HG03139 (cell line): ENCODE results near the gene APEX2.
"Not testable (repeated sequence)": the region's sequence is repeated elsewhere in the genome, so short reads cannot be mapped to it uniquely, and the experiment has no call there.

Experiments used
- ATAC-seq: cut with Tn5 transposase; IDR thresholded peaks from one replicate; pipeline ENCODE4 v1.9.1; 2021; ENCODE audit not compliant: unreplicated experiment

APEX2 gene

DNA sequence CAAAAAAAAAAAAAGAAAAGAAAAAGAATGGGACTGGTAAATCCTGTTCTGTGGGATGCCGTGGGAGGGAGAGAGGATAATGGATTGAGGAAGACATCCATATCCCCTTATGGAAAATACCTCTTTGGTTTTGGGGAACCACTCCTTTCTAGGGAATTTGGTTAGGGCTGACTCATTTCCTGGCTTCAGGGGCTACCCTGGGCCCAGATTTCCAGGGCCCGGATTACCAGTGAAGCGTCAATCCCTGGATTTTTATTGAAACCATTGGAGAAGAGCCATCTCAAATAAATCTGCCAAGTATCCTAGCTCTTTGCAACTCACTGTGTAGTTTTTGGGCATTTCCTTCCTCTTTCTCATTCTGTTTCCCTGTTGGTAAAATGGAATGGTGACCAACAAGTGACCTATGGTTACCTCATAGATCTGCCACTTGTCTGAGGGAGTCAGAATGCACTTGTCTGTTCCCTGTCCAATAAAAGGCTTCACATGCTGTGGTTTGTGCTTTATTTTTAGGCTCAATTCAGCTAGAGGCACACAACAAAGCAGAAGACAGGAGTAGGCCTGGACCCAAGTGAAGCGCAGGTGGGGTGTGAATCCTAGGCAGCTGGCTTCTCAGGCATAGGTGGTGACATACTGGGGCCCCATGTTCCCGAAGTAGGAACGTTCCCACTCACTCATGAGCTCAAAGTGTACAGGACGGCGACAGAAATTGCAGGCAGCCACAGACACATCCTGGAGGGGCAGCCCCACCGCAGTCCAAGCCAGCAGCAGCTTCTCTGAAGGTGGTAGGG is 8.6 kb downstream of the APEX2 start:
- no peak for ATAC-seq

DNA sequence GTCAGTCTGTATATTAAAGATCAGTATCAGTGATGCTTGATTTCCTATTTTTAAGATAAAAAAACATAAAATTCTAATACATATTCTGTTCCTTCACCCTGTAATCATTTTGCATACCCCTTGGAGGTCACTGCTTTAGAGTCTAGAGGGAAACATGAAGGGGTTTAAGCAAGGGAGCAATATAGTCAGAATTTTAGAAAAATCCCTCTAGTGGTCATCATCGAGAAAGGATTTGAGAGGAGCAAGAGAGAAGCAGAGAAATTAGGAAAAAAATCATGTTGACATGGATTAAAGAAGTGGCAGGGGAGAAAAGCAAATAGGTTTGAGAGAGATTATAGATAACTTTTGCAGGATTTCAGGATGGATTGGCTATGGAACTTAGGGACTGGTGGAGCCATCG is 11.1 kb downstream of the APEX2 start:
- ATAC-seq: no peak

- ATAC-seq: no peak
Measured at GRCh38 chrX:55014897-55015299, 14.7 kb downstream of the APEX2 start.

DNA sequence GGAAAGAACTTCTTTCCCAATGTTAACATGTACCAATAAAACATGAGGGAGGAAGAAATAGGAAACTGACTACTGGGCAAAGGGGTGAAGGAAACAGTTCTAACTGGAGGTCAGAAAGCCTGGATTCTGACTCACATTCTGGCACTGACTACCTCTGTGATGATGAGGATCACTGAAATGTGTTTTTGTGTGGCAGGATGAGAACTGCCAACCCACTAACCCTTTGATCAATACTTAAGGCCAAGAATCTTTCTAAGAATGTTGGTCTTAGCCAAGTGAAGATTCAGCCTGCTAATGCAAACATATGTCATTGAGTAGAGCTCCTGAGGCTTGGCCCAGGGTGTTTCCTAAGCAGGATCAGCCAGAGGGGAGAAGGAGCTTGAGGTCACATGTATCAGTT is 26.0 kb downstream of the APEX2 start:
- ATAC-seq: no peak

GRCh38 chrX:55026840-55027239 is 26.7 kb downstream of the APEX2 start:
- no peak for ATAC-seq

DNA sequence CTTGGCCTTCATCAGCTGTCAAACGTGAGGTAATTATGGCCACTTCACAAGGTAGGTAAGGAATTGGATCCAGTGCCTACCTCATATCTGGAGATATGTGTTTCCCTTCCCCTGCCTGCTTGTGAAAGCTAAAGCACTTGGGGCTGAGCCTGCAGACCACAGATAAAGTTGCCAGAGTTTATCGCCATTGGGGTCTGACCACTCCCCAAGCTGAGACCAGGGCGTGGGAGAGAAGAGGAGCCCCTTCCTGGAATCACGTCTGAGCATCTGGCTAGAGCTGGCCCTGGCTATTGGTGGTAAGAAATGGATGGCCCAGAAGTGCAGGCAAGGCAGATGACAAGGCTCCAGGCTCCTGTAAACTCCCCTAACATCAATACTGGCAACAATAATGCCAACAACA is 27.9 kb downstream of the APEX2 start:
- no peak for ATAC-seq

DNA sequence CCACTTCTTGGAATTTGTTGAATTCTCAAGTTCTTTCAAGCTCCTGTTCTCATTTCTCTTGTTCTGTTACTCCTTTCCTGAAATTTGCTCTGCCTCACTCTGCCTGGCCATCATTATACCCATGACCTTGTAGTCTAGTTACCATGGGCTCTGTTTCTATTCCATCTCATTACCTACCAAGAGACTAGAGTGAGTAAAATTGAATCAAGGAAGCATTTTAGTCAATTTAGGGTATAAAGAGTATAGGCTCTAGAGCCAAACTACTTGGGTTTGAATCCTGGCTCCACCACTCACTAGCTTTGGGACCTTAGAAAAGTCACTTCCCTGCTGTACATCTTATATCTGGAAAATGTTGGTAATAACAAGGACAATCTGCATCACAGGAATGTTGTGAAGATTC is 28.4 kb downstream of the APEX2 start:
- no peak for ATAC-seq

DNA sequence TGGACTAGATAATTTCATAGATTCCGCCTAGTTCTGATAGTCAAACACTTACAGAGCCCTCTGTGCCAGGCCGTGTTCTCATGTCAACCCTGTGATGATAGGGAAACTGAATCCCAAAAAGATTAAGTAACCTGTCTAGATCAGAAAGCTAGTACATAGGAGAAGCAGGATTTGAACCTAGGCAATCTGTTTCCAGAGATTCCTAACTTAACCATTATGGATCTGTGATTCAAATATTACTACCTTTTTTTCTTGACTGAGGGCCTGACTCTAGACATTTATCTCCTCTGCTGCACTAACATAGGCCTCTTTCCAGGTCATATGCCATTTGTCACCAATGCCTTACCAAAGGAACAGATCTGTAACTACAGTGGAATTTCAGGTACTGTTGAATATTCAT is 29.1 kb downstream of the APEX2 start:
- ATAC-seq: no peak

DNA sequence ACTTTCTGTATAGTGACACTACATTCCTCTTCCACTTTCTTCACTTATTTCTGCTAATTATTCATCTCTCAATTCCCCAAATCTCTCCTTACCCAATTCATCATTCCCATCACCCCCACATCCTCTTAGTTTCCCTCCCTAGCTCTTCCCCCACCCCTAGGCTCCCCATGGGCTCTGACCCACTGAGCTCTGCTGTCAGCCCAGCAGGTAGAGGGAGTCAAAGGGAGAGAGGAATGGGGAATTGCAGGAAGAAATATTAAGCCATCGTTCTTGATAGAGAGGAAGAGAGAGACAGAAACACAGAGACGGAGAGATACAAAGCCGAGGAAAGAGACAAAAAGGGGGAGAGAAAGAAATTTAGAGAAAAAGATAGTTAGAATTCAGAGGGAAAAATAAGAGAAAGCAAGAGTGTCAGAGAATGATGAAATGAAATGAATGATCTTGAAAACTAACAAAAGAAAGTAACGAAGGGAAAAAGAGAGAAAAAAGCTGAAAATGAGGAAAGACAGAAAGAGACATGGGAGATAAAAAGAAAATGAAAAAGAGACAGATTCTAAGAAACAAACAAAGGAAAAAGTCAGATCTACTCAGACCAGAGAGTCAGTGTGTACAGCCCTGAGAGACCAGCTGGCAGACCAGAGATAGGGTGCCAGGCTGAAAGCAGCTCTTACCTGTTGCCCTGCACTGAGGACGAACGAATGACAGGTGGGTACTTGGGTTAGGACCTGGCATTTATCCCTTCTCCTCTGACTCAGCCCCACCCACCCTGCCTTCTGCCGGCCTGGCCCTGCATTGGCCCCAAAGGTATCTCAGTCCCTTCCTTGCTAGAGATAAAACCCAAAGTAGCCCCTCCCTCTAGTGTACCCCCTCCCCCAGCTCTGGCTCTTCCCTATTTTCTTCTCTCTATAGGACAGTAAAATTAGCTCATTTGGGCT is 30.4 kb downstream of the APEX2 start, which contains the start of gene ALAS2:
ALAS2 (minus strand) TSS at position 707 of the 935 bp plus-strand sequence. CDS start 4,977 bp downstream, outside the sequence.
- no peak for ATAC-seq

- ATAC-seq: no peak
Measured at GRCh38 chrX:55033429-55033828, 33.3 kb downstream of the APEX2 start.

GRCh38 chrX:55039471-55039870 is 39.3 kb downstream of the APEX2 start:
- no peak for ATAC-seq

DNA sequence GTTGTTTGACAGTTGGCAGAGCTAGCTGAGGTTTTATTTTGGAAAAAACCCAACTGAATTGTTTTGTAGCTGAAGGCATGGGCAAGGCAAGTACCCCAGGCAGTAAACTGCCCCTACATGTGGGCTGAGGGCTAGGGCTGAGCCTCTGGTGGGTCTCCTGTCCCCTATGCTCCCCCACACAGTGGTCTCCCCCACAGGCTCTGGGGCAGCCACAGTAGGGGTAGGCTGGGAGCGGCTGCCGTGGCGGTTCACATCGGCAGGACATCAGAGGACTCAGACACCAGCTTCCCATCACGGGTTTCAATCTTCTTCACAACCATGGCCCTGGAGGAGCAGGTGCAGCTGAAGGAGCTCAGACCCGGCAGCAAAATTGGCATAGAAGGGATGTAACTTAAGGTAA is 41.4 kb downstream of the APEX2 start:
- no peak for ATAC-seq

- ATAC-seq: not testable (repeated sequence)
Measured at GRCh38 chrX:55050599-55050998, 50.4 kb downstream of the APEX2 start.

GRCh38 chrX:55056820-55057674 is 56.9 kb downstream of the APEX2 start:
- no peak for ATAC-seq

GRCh38 chrX:55057675-55058249 is 57.6 kb downstream of the APEX2 start:
- no peak for ATAC-seq
